ENCODE data around the gene CD276.
A peak's percentile ranks its signal among the peaks of the same experiment; 100 is the strongest.

The CD276 gene

DNA sequence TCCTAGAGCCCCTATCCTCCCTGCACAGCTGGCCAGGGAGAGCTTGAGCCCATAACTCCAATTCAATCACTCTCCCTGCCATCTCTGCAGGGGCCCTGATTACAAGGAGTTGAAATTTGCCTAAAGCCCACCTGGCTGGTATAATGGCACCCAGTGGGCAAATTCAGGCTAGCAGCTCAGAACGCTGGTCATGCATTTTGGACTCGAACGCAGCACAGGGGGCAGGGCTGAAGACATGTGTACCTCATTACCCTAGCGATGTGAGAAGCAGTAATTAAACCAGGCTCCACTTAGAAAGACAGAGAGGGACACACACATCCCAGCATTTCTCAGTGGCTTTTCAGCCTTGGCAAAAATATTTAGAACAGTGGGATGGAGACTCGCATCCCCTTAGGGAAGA lies 65.8 kb downstream of the CD276 start:
- no peak for DNase-seq

DNA sequence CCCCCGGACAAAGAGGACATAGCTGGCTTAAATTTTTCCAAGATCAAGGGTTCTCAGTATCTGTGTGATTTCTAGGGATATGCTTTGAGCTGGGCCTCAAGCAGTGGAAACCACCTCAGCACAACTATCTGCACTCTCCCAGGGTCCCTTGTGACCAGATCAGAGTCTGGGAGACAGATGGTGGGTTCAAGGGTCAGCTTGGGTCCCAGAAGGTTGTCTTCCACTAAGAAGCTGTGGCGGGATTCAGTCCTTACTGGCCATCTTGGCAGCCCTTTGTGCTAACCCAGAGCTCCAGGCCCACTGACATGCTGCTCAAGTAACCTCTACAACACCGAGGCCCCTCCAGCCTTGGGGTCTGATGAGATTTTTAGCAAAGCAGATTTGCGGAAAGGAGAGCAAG lies 66.3 kb downstream of the CD276 start:
- DNase-seq, result no peak

DNA sequence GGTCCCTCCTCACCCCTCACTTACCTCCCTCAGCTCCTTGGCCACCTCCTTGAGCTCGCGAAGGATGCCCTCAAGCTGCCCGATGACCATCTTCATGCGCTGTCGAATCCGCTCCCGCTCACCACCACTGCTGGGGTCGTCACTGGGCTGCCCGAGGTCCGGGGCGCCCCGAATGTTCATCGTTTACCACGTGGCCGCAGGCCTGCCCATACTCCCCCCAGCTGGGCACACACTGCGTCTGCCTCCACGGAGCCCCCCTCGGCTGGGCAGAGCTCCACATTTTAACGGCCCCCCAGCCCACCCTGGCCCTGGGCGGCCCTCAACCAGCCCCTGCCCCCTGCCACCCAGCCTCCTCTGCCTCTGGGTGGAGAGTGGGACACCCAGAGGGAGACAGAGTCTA lies 66.8 kb downstream of the CD276 start:
- no peak for DNase-seq

DNA sequence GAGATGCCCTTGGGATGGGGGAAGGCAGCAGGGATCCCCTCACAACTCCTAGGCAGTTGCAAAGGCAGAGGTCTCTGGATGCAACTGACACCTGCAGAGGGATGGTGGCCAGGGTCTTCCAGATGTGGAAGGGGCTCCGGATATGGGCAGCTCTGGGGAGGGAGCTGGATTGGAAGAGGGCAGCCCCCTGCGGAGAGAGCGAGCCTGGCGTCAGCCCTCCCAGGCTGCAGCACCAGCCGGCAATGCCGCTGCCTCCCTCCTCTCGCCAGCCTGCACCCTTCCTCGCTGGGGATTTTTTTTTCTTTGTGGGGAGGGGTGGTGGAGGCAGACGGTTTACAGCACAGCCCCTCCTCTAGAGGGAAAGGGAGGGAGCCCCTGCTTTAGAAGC lies 67.3 kb downstream of the CD276 start:
- no peak for DNase-seq

DNA sequence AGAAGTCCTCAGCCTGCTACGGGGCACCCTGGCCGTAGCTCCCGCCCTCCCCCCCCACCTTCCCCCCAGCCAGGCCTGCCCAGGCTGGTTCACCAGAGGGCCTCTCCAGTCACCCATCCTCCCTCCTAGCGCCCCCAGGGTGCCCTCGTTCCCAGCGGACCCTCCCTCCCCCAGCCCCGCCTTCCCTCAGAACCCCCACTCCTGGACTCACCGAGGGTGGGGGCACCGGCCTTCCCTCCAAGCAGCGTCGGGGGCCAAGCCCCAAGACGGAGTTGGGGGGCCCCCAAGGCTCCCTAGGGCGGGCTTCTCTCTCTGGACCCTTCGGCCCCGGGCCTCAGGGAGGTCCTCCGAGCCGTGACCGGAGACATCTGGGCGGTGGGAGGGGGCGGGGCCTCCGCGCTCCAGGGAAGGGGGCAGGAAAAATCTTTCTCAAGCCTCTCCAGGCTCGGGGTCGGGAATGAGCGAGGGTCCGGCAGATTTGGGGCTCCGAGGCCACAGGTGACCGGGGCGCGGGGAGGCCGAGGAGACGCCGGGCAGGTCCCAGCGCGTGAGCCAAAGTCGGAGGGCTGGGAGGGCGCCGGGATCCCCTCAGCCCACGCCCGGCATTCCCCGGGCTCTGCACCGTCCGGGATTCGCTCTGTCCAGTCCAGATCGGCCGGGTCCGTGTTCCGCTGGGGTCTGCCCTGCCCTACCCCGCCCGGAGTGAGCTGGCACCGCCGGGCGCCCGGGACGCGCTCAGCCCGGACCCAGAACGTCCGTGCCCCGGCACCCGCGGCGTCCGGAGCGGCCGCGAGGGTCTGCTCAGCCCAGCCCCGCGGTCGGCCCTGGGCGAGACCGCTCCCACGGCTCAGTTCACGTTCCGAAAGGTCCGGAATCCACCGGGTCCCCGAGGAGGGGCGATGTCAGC lies 68.0 kb downstream of the CD276 start:
- DNase-seq, result no peak

DNA sequence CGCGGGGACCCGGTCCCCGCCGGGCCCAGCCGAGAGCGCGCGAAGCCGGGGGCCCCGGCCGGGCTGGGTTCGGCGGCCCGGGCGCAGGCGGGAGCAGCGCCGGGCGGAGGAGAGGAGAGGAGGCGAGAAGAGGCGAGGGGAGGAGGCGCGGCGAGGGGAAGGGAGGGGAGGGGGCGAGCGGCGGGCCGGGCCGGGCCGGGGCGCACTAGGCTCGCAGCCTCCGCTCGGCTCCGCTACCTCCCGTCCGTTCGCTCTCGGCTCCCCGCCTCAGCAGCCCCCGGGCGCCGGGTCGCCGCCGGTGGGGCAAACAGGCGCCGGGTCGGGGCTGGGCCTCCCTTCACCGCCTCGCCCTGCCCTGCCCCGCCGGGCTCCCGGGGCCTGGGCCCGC lies 68.6 kb downstream of the CD276 start:
- no peak for DNase-seq

DNA sequence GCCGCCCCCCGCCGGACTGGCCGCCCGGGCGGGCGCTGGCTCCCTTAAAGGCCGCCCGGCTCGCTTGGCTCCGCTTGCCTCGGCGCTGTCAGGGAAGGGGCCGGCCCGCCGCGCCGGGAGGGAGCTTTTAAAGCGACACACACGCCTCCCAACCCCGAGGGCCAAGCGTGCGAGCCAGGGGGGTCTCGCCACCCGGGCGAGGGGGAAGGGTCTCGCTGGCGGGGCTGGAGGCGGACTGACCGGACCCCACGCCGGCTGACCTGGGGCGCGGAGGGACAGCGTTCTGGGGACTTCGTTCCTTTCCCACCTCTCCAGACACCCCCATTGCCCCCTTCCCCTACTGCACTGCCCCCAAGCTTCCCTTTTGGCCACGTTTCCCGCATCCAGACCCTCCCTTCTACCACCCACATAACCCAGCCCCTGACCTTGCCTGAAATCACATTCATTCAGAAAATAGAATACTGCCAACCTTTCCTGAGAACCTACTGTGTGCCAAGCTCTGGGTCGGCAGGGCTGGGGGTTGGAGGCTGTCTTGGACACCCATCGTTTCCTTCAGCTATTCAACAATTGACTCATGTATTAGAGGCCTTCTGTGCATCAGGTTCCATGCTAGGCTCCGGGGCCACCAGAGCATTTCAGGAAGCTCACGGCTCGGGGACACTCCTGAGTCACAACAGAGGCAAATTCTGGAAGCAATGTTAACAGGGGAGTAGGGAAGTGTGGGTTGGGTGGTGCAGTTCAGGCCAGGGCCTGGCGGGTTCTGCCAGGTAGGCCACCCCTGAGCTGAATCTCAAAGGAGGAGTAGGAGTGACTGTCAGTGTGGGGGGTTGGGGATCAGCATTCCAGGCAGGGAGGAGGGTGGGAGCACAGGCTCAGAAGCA lies 69.3 kb downstream of the CD276 start, which contains the start of gene INSYN1:
Gene INSYN1 (minus strand): TSS at position 102 of the 881 bp plus-strand sequence. CDS start 2,221 bp downstream, outside the sequence.
- DNase-seq, result peak; percentile 69

DNA sequence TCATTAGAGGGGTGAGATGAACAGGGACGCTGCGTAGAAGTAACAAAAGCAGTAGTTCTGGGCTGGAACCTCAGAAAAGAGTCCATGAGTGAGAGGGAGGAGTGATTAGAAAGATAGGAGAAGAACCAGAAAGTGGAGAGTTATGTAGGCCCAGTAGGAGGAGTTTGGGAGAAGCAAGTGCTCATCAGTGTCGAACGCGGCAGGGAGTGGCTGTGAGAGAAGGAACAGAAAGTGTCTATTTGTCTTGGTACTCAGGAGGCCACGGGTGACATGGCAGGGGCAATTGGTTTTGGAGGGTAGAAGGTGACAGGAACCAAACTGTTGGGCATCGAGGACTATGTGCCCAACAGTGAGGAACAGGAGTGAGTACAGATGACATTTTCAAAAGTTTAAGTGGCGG lies 70.3 kb downstream of the CD276 start:
- DNase-seq, result no peak

DNA sequence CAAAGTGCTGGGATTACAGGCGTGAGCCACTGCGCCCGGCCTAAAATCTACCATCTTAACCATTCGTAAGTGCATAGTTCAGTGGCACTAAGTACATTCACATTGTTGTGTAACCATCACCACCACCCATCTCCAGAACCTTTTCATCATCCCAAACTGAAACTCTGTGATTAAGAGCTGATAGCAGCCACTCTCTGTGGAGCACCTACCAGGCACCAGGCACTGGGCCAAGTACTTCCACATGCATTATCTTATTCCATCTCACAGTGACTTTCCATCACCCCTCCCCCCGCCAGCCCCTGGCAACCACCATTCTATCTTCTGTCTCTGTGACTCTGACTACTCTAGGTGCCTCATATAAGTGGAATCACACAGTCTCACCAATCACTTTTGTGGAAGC lies 71.3 kb downstream of the CD276 start:
- no peak for DNase-seq

- DNase-seq, result no peak
These were observed 71.8 kb downstream of the CD276 start for GRCh38 chr15:73755946-73756345.

DNA sequence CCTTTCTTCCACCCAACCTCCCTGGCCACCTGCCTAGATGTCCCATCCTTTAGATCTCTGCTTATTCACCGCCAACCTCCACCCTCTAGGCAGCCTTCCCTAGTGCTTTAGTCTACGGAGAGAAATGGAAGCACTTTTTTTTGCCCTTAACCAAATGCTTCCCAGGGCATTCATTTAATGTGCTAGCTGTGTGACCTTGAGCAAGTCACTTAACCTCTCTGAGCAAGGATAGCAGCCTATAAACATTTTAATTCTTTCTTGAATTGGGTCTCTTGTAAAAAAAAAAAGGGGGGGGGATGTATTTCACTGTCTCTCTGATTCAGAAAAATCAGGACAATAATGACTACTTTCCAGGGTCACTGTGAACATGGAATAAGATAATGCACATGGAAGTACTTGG lies 72.2 kb downstream of the CD276 start:
- DNase-seq, result no peak

- DNase-seq, result no peak
These were observed 72.8 kb downstream of the CD276 start for GRCh38 chr15:73756947-73757513.

GRCh38 chr15:73757571-73757970 lies 73.4 kb downstream of the CD276 start:
- DNase-seq, result no peak

DNA sequence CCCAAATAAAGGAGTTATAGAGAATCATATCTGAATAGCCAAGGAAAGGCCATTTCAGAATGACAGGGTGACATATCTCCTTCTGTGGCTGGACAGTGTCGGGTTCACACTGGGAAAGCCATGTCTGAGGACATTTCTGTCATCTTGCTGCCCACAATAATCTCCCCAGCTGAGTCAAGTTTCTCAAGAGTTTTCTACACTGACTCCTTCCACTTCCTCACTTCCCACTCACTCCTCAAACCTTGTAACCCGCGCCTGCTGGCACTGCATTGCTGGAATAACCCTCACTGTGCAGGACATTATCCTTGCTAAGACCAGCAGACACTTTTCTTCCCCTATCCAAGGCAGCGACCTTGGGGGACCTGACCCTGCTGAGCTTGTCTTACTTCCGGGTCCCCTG lies 74.3 kb downstream of the CD276 start:
- DNase-seq, result no peak

GRCh38 chr15:73760330-73761329 lies 76.4 kb downstream of the CD276 start:
- no peak for DNase-seq

GRCh38 chr15:73763931-73764330 lies 79.7 kb downstream of the CD276 start:
- DNase-seq, result no peak

Data from islet precursor cell (in vitro differentiated cells).